GM23338 (cell line): ENCODE data around the gene PLA2G4F. TPM values are rescaled to one million over a fixed set of nuclear protein-coding genes. Genes with fewer than 3 reads are reported as not detected.

ENCODE experiments used
- ATAC-seq: fragments of 200-7000 bp; cut with Tn5 transposase; 3 replicates; pipeline ENCODE4 v1.9.1; 2020
- DNase-seq: peaks from one replicate; pipeline ENCODE4 v3.0.0-alpha.2; 2015; ENCODE audit warnings: low spot score
- H2AFZ ChIP-seq: fragments of 200-600 bp; sonication (generic); 2 replicates; pipeline ENCODE4 v1.8.0; 2016; ENCODE audit warnings: antibody characterized with exemption, mild to moderate bottlenecking, moderate library complexity
- H3F3A ChIP-seq: fragments of 200-600 bp; sonication (generic); replicated peaks from 2 replicates; pipeline ENCODE4 v1.8.0; 2017; ENCODE audit warnings: antibody characterized with exemption, mixed run types, low read depth
- H3K27ac ChIP-seq: fragments of 200-600 bp; sonication (generic); 2 replicates; pipeline ENCODE4 v1.6.1; 2016; ENCODE audit warnings: low read depth
- H3K27me3 ChIP-seq: fragments of 200-600 bp; sonication (generic); 2 replicates; pipeline ENCODE4 v1.8.0; 2016; ENCODE audit warnings: mild to moderate bottlenecking, mixed run types, moderate library complexity; ENCODE audit not compliant: insufficient read depth
- H3K36me3 ChIP-seq: fragments of 200-600 bp; sonication (generic); 2 replicates; pipeline ENCODE4 v1.8.0; 2016; ENCODE audit warnings: mild to moderate bottlenecking; ENCODE audit not compliant: insufficient read depth
- H3K4me1 ChIP-seq: fragments of 200-600 bp; sonication (generic); 2 replicates; pipeline ENCODE4 v1.8.0; 2016; ENCODE audit warnings: mild to moderate bottlenecking, moderate library complexity; ENCODE audit not compliant: insufficient read depth
- H3K4me2 ChIP-seq: fragments of 200-600 bp; sonication (generic); 2 replicates; pipeline ENCODE4 v1.7.1; 2017; ENCODE audit warnings: mixed run types
- H3K4me3 ChIP-seq: fragments of 200-600 bp; sonication (generic); 2 replicates; pipeline ENCODE4 v1.6.1; 2016; ENCODE audit warnings: mixed run types
- H3K79me2 ChIP-seq: fragments of 200-600 bp; sonication (generic); replicated peaks from 2 replicates; pipeline ENCODE4 v1.8.0; 2017; ENCODE audit warnings: mild to moderate bottlenecking; ENCODE audit not compliant: insufficient read depth
- H3K9me2 ChIP-seq: fragments of 200-600 bp; sonication (generic); 2 replicates; pipeline ENCODE4 v1.8.0; 2017; ENCODE audit not compliant: insufficient read depth
- H4K20me1 ChIP-seq: fragments of 200-600 bp; sonication (generic); replicated peaks from 2 replicates; pipeline ENCODE4 v1.8.0; 2017; ENCODE audit warnings: mild to moderate bottlenecking; ENCODE audit not compliant: insufficient read depth
- H3K27ac Mint-ChIP-seq: 2 replicates; pipeline ENCODE4 v1.8.0; 2020; ENCODE audit warnings: inconsistent platforms, mild to moderate bottlenecking, moderate library complexity, mixed read lengths
- H3K27me3 Mint-ChIP-seq: 3 replicates; pipeline ENCODE4 v1.8.0; 2022; ENCODE audit warnings: low read depth, mild to moderate bottlenecking, moderate library complexity, mixed read lengths, inconsistent platforms; ENCODE audit not compliant: insufficient read depth, poor library complexity
- H3K36me3 Mint-ChIP-seq: 3 replicates; pipeline ENCODE4 v1.8.0; 2021; ENCODE audit warnings: low read depth, mild to moderate bottlenecking, inconsistent platforms, moderate library complexity, mixed read lengths
- H3K4me1 Mint-ChIP-seq: 3 replicates; pipeline ENCODE4 v1.8.0; 2020; ENCODE audit warnings: mild to moderate bottlenecking, inconsistent platforms, mixed read lengths
- H3K4me3 Mint-ChIP-seq: 3 replicates; pipeline ENCODE4 v1.8.0; 2021; ENCODE audit warnings: moderate library complexity, mild to moderate bottlenecking, inconsistent platforms, mixed read lengths
- H3K9me3 Mint-ChIP-seq: 3 replicates; pipeline ENCODE4 v1.8.0; 2020; ENCODE audit warnings: moderate library complexity, mild to moderate bottlenecking, inconsistent platforms, mixed read lengths
- CREB1 ChIP-seq: fragments of 250-450 bp; sonication (Bioruptor Pico); IDR thresholded peaks from 2 replicates; pipeline ENCODE4 v1.5.0; 2020; ENCODE audit warnings: low read depth, mild to moderate bottlenecking, moderate library complexity
- EZH2 ChIP-seq: fragments of 200-600 bp; sonication (generic); IDR thresholded peaks from one replicate; pipeline ENCODE4 v1.8.0; 2017; ENCODE audit warnings: antibody characterized with exemption, mild to moderate bottlenecking, low read depth; ENCODE audit not compliant: unreplicated experiment
- EZH2phosphoT487 ChIP-seq: fragments of 200-600 bp; sonication (generic); IDR thresholded peaks from one replicate; pipeline ENCODE4 v1.8.1; 2018; ENCODE audit warnings: antibody characterized with exemption; ENCODE audit not compliant: unreplicated experiment
- JUNB ChIP-seq: IDR thresholded peaks from one replicate; pipeline ENCODE4 v1.6.1; 2016; ENCODE audit warnings: antibody characterized with exemption; ENCODE audit not compliant: unreplicated experiment
- NANOG ChIP-seq: IDR thresholded peaks from 2 replicates; pipeline ENCODE4 v1.6.1; 2016; ENCODE audit warnings: antibody characterized with exemption, borderline replicate concordance
- POLR2AphosphoS5 ChIP-seq: IDR thresholded peaks from 2 replicates; pipeline ENCODE4 v1.6.1; 2016; ENCODE audit warnings: antibody characterized with exemption, low read depth
- STAT1 ChIP-seq: IDR thresholded peaks from one replicate; pipeline ENCODE4 v1.6.1; 2016; ENCODE audit warnings: antibody characterized with exemption; ENCODE audit not compliant: unreplicated experiment
- ZNF114 ChIP-seq: fragments of 250-450 bp; sonication (Bioruptor Pico); IDR thresholded peaks from 2 replicates; pipeline ENCODE4 v1.5.0; 2020; ENCODE audit warnings: mild to moderate bottlenecking, moderate library complexity
- ZNF331 ChIP-seq: fragments of 250-450 bp; sonication (Bioruptor Pico); IDR thresholded peaks from 2 replicates; pipeline ENCODE4 v1.5.0; 2020; ENCODE audit warnings: low read depth, mild to moderate bottlenecking, moderate library complexity
- polyA plus RNA-seq: library from polyadenylated mRNA; unstranded; fragments of >200 nt; fragmentation: Nextera tagmentation; extraction: Ambion mirVana; gene quantifications from 2 replicates; pipeline ENCODE4 v1.2.1, GENCODE V29; 2016
- total RNA-seq: library from RNA; depleted of rRNA; stranded (reverse); fragments of >200 nt; shearing (Covaris generic); gene quantifications from 2 replicates; pipeline ENCODE4 v1.2.3, GENCODE V29; 2014
- TF ChIP-seq, protein P1 (sequence below), 2 experiments: fragments of 200-600 bp in 1 of 2; sonication (generic) in 1 of 2; conservative IDR thresholded peaks; 2 replicates each; pipeline versions ENCODE4 v1.5.1 to v1.6.1; 2016 to 2017; ENCODE audit warnings: antibody characterized with exemption in 2 of 2, low read depth in 2 of 2, mild to moderate bottlenecking in 2 of 2, moderate library complexity in 1 of 2
- TF ChIP-seq, protein P2 (sequence below): IDR thresholded peaks from 2 replicates; pipeline ENCODE4 v1.6.1; 2016; ENCODE audit warnings: antibody characterized with exemption
- TF ChIP-seq, protein P3 (sequence below): IDR thresholded peaks from one replicate; pipeline ENCODE4 v1.6.1; 2018; ENCODE audit warnings: antibody characterized with exemption; ENCODE audit not compliant: unreplicated experiment
- TF ChIP-seq, protein P4 (sequence below): fragments of 250-450 bp; sonication (Bioruptor Pico); IDR thresholded peaks from 2 replicates; pipeline ENCODE4 v1.5.0; 2020; ENCODE audit warnings: mild to moderate bottlenecking, moderate library complexity

PLA2G4F gene
- total and polyA plus RNA-seq, 2 experiments from 2014 or later = not detected

DNA sequence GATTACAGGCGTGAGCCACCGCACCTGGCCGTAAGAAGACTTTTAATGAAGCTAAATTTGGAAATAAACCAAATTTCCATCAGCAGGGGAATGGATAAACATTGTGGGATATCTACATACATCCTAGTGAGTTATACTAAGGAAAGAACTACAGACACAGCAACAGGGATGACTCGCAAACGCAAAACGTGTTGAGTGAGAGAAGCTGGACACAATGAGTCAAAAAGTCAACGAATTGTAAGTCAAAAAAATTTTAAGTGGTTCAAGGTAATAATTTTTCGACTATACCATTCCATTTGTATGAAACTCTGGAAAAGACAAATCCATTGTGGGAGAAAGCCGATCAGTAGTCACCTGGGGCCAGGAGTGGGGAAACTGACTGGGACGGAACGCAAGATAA, 19.9 kb downstream of the PLA2G4F start:
- no peaks in the 10 kb centered on the region for H3K9me2 ChIP-seq
- no peak overlapping the region for H3K4me2 ChIP-seq
- no peak overlapping the region; the same call in 1 of the 2 replicates for H2AFZ ChIP-seq
- no peaks in the 10 kb centered on the region for H3K36me3 Mint-ChIP-seq
- no peak overlapping the region for H3K4me3 ChIP-seq
- H3K27ac ChIP-seq = no peak overlapping the region
- H3F3A ChIP-seq = no peaks in the 10 kb centered on the region
- DNase-seq (no peak), ATAC-seq (no peak)
- H3K9me3 Mint-ChIP-seq = peaks cover 13% of the 10 kb centered on the region; the same call in 2 of the 3 replicates
- TF ChIP-seq, protein P1, sequence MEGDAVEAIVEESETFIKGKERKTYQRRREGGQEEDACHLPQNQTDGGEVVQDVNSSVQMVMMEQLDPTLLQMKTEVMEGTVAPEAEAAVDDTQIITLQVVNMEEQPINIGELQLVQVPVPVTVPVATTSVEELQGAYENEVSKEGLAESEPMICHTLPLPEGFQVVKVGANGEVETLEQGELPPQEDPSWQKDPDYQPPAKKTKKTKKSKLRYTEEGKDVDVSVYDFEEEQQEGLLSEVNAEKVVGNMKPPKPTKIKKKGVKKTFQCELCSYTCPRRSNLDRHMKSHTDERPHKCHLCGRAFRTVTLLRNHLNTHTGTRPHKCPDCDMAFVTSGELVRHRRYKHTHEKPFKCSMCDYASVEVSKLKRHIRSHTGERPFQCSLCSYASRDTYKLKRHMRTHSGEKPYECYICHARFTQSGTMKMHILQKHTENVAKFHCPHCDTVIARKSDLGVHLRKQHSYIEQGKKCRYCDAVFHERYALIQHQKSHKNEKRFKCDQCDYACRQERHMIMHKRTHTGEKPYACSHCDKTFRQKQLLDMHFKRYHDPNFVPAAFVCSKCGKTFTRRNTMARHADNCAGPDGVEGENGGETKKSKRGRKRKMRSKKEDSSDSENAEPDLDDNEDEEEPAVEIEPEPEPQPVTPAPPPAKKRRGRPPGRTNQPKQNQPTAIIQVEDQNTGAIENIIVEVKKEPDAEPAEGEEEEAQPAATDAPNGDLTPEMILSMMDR (conservative IDR thresholded peaks at IDR 0.05; ENCODE audit: low read depth in 2 of 2) = no peak
- TF ChIP-seq, protein P2, sequence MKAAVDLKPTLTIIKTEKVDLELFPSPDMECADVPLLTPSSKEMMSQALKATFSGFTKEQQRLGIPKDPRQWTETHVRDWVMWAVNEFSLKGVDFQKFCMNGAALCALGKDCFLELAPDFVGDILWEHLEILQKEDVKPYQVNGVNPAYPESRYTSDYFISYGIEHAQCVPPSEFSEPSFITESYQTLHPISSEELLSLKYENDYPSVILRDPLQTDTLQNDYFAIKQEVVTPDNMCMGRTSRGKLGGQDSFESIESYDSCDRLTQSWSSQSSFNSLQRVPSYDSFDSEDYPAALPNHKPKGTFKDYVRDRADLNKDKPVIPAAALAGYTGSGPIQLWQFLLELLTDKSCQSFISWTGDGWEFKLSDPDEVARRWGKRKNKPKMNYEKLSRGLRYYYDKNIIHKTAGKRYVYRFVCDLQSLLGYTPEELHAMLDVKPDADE = no peak
- no peak for TF ChIP-seq STAT1
- TF ChIP-seq ZNF331 (CRISPR knock-in tag) = no peak
- TF ChIP-seq NANOG = no peak
- TF ChIP-seq ZNF114 (CRISPR knock-in tag) = no peak
- TF ChIP-seq POLR2AphosphoS5 = no peak
- no peak for TF ChIP-seq CREB1 (CRISPR knock-in tag)
- no peak for TF ChIP-seq EZH2
- TF ChIP-seq, protein P3, sequence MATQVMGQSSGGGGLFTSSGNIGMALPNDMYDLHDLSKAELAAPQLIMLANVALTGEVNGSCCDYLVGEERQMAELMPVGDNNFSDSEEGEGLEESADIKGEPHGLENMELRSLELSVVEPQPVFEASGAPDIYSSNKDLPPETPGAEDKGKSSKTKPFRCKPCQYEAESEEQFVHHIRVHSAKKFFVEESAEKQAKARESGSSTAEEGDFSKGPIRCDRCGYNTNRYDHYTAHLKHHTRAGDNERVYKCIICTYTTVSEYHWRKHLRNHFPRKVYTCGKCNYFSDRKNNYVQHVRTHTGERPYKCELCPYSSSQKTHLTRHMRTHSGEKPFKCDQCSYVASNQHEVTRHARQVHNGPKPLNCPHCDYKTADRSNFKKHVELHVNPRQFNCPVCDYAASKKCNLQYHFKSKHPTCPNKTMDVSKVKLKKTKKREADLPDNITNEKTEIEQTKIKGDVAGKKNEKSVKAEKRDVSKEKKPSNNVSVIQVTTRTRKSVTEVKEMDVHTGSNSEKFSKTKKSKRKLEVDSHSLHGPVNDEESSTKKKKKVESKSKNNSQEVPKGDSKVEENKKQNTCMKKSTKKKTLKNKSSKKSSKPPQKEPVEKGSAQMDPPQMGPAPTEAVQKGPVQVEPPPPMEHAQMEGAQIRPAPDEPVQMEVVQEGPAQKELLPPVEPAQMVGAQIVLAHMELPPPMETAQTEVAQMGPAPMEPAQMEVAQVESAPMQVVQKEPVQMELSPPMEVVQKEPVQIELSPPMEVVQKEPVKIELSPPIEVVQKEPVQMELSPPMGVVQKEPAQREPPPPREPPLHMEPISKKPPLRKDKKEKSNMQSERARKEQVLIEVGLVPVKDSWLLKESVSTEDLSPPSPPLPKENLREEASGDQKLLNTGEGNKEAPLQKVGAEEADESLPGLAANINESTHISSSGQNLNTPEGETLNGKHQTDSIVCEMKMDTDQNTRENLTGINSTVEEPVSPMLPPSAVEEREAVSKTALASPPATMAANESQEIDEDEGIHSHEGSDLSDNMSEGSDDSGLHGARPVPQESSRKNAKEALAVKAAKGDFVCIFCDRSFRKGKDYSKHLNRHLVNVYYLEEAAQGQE = no peak
- TF ChIP-seq, protein P4, sequence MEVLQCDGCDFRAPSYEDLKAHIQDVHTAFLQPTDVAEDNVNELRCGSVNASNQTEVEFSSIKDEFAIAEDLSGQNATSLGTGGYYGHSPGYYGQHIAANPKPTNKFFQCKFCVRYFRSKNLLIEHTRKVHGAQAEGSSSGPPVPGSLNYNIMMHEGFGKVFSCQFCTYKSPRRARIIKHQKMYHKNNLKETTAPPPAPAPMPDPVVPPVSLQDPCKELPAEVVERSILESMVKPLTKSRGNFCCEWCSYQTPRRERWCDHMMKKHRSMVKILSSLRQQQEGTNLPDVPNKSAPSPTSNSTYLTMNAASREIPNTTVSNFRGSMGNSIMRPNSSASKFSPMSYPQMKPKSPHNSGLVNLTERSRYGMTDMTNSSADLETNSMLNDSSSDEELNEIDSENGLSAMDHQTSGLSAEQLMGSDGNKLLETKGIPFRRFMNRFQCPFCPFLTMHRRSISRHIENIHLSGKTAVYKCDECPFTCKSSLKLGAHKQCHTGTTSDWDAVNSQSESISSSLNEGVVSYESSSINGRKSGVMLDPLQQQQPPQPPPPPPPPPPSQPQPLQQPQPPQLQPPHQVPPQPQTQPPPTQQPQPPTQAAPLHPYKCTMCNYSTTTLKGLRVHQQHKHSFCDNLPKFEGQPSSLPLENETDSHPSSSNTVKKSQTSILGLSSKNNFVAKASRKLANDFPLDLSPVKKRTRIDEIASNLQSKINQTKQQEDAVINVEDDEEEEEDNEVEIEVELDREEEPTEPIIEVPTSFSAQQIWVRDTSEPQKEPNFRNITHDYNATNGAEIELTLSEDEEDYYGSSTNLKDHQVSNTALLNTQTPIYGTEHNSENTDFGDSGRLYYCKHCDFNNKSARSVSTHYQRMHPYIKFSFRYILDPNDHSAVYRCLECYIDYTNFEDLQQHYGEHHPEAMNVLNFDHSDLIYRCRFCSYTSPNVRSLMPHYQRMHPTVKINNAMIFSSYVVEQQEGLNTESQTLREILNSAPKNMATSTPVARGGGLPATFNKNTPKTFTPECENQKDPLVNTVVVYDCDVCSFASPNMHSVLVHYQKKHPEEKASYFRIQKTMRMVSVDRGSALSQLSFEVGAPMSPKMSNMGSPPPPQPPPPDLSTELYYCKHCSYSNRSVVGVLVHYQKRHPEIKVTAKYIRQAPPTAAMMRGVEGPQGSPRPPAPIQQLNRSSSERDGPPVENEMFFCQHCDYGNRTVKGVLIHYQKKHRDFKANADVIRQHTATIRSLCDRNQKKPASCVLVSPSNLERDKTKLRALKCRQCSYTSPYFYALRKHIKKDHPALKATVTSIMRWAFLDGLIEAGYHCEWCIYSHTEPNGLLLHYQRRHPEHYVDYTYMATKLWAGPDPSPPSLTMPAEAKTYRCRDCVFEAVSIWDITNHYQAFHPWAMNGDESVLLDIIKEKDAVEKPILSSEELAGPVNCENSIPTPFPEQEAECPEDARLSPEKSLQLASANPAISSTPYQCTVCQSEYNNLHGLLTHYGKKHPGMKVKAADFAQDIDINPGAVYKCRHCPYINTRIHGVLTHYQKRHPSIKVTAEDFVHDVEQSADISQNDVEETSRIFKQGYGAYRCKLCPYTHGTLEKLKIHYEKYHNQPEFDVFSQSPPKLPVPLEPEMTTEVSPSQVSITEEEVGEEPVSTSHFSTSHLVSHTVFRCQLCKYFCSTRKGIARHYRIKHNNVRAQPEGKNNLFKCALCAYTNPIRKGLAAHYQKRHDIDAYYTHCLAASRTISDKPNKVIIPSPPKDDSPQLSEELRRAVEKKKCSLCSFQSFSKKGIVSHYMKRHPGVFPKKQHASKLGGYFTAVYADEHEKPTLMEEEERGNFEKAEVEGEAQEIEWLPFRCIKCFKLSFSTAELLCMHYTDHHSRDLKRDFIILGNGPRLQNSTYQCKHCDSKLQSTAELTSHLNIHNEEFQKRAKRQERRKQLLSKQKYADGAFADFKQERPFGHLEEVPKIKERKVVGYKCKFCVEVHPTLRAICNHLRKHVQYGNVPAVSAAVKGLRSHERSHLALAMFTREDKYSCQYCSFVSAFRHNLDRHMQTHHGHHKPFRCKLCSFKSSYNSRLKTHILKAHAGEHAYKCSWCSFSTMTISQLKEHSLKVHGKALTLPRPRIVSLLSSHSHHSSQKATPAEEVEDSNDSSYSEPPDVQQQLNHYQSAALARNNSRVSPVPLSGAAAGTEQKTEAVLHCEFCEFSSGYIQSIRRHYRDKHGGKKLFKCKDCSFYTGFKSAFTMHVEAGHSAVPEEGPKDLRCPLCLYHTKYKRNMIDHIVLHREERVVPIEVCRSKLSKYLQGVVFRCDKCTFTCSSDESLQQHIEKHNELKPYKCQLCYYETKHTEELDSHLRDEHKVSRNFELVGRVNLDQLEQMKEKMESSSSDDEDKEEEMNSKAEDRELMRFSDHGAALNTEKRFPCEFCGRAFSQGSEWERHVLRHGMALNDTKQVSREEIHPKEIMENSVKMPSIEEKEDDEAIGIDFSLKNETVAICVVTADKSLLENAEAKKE (CRISPR knock-in tag) = no peak
- no peak for TF ChIP-seq JUNB
- no peak for TF ChIP-seq EZH2phosphoT487
- no peaks in the 10 kb centered on the region for H3K79me2 ChIP-seq
- H4K20me1 ChIP-seq = no peaks in the 10 kb centered on the region
- peaks cover 5% of the 10 kb centered on the region for H3K27me3 Mint-ChIP-seq
- no peak overlapping the region for H3K27ac Mint-ChIP-seq
- no peak overlapping the region for H3K4me3 Mint-ChIP-seq
- peaks cover 9% of the 10 kb centered on the region; the same call in 2 of the 3 replicates for H3K4me1 Mint-ChIP-seq
- H3K4me1 ChIP-seq = no peaks in the 10 kb centered on the region; the same call in 1 of the 2 replicates
- H3K27me3 ChIP-seq = no peaks in the 10 kb centered on the region
- H3K36me3 ChIP-seq = no peaks in the 10 kb centered on the region
